Activated naive CD4-positive, alpha-beta T cell treated with Interleukin-2 at 50 U/mL for 16 hours (primary cell): Measurements from ENCODE around the gene TPSD1.
"Not testable (repeated sequence)": the region's sequence is repeated elsewhere in the genome, so short reads cannot be mapped to it uniquely, and the experiment has no call there.

Experiments used
- DNase-seq: peaks from one replicate; pipeline ENCODE4 v3.0.0-alpha.2; 2020

The TPSD1 gene

GRCh38 chr16:1283996-1284616 lies 28.2 kb downstream of the TPSD1 start:
- DNase-seq, result no peak

GRCh38 chr16:1285669-1286512 lies 30.0 kb downstream of the TPSD1 start:
- no peak for DNase-seq

- no peak for DNase-seq
Measured at GRCh38 chr16:1286513-1287094, 30.7 kb downstream of the TPSD1 start.

- DNase-seq, result no peak
Measured at GRCh38 chr16:1287982-1288670, 32.3 kb downstream of the TPSD1 start.

- DNase-seq, result no peak
Measured at GRCh38 chr16:1288813-1289476, 33.1 kb downstream of the TPSD1 start.

- no peak for DNase-seq
Measured at GRCh38 chr16:1289477-1289866, 33.6 kb downstream of the TPSD1 start.

- no peak for DNase-seq
Measured at GRCh38 chr16:1290063-1290501, 34.2 kb downstream of the TPSD1 start.

- DNase-seq, result no peak
Measured at GRCh38 chr16:1290860-1291575, 35.1 kb downstream of the TPSD1 start.

- DNase-seq, result no peak
Measured at GRCh38 chr16:1291576-1291974, 35.7 kb downstream of the TPSD1 start.

- DNase-seq, result not testable (repeated sequence)
Measured at GRCh38 chr16:1292208-1292607, 36.3 kb downstream of the TPSD1 start.

GRCh38 chr16:1292808-1293207 lies 36.9 kb downstream of the TPSD1 start:
- not testable (repeated sequence) for DNase-seq

- no peak for DNase-seq
Measured at GRCh38 chr16:1293921-1294656, 38.2 kb downstream of the TPSD1 start.

GRCh38 chr16:1295465-1295864 lies 39.6 kb downstream of the TPSD1 start:
- no peak for DNase-seq

GRCh38 chr16:1296688-1297017 lies 40.8 kb downstream of the TPSD1 start:
- not testable (repeated sequence) for DNase-seq

GRCh38 chr16:1297018-1297696 lies 41.3 kb downstream of the TPSD1 start:
- no peak for DNase-seq

- DNase-seq, result no peak
Measured at GRCh38 chr16:1298406-1298805, 42.5 kb downstream of the TPSD1 start.

- DNase-seq, result no peak
Measured at GRCh38 chr16:1299012-1299867, 43.4 kb downstream of the TPSD1 start.

GRCh38 chr16:1299868-1300203 lies 44.0 kb downstream of the TPSD1 start:
- DNase-seq, result no peak

GRCh38 chr16:1300664-1301476 lies 45.0 kb downstream of the TPSD1 start:
- DNase-seq, result peak; percentile 77
